GM12878 (cell line): ENCODE results near the gene PHC2. TPM values are rescaled to one million over a fixed set of nuclear protein-coding genes. Genes with fewer than 3 reads are reported as not detected.

Experiments used
- ATAC-seq: fragments of 200-7000 bp; cut with Tn5 transposase; 3 replicates; pipeline ENCODE4 v1.9.1; 2020; ENCODE audit warnings: mild to moderate bottlenecking, moderate library complexity
- BruUV-seq: library from RNA; stranded (reverse); fragments of 400-500 nt; replicated peaks from 2 replicates; lab custom pipeline; 2021; lab: Mats Ljungman, UMichigan
- CTCF ChIA-PET: fragments of 300-600 bp; sonication (Branson Sonifier 250); formaldehyde crosslinking; extraction: SDS; loops from one replicate; lab custom pipeline; 2021; ENCODE audit warnings: inconsistent platforms; lab: Yijun Ruan, JAX
- POLR2A ChIA-PET: fragments of 350-600 bp; formaldehyde crosslinking; extraction: SDS; loops from one replicate; lab custom pipeline; 2021; ENCODE audit warnings: inconsistent platforms; lab: Charles Lee
- RAD21 ChIA-PET: fragments of 300-600 bp; sonication (Branson Sonifier 250); formaldehyde crosslinking; loops from one replicate; lab custom pipeline; 2023; ENCODE audit warnings: antibody characterized with exemption; ENCODE audit not compliant: unreplicated experiment; lab: Charles Lee
- SMC1A ChIA-PET: fragments of 300-600 bp; sonication (Branson Sonifier 250); formaldehyde crosslinking; loops from one replicate; lab custom pipeline; 2023; ENCODE audit not compliant: unreplicated experiment, uncharacterized antibody; lab: Charles Lee
- DNase-seq: peaks from one replicate; pipeline ENCODE4 v3.0.0-alpha.2; 2011; ENCODE audit warnings: low read depth, low spot score
- FAIRE-seq: peaks from 3 replicates; lab custom pipeline; 2011; peaks lifted over from hg19 to GRCh38; lab: Jason Lieb, UNC
- H2AFZ ChIP-seq: 2 replicates; pipeline ENCODE4 v1.6.0; 2011; ENCODE audit warnings: low read depth, low read length, control low read depth; ENCODE audit not compliant: control insufficient read depth
- H3K27ac ChIP-seq: 2 replicates; pipeline ENCODE4 v1.5.1; 2011; ENCODE audit warnings: control low read depth; ENCODE audit not compliant: control insufficient read depth, insufficient read depth
- H3K27me3 ChIP-seq, 2 experiments: replicated peaks in 1 of 2; 2 replicates each; pipeline versions ENCODE4 v1.6.0 to v1.6.1; 2011; ENCODE audit warnings: low read length in 1 of 2; ENCODE audit not compliant: control insufficient read depth in 2 of 2, insufficient read depth in 2 of 2
- H3K36me3 ChIP-seq, 2 experiments: 2 replicates each; pipeline ENCODE4 v1.5.1; 2011; ENCODE audit warnings: low read length in 1 of 2; ENCODE audit not compliant: control insufficient read depth in 2 of 2, insufficient read depth in 2 of 2
- H3K4me1 ChIP-seq: 2 replicates; pipeline ENCODE4 v1.6.1; 2011; ENCODE audit warnings: mild to moderate bottlenecking, low read length, moderate library complexity, mixed read lengths; ENCODE audit not compliant: control insufficient read depth, insufficient read depth
- H3K4me2 ChIP-seq: 2 replicates; pipeline ENCODE4 v1.6.0; 2011; ENCODE audit warnings: control low read depth; ENCODE audit not compliant: control insufficient read depth, insufficient read depth
- H3K4me3 ChIP-seq: fragments of 200-600 bp; sonication (generic); 2 replicates; pipeline ENCODE4 v1.5.1; 2016
- H3K79me2 ChIP-seq: 2 replicates; pipeline ENCODE4 v1.6.0; 2011; ENCODE audit warnings: low read length; ENCODE audit not compliant: control insufficient read depth, insufficient read depth
- H3K9ac ChIP-seq: 2 replicates; pipeline ENCODE4 v1.8.0; 2011; ENCODE audit warnings: low read length, control low read depth, mixed read lengths; ENCODE audit not compliant: control insufficient read depth, insufficient read depth
- H3K9me3 ChIP-seq: replicated peaks from 3 replicates; pipeline ENCODE4 v1.5.1; 2011; ENCODE audit warnings: mild to moderate bottlenecking, low read length; ENCODE audit not compliant: control insufficient read depth, insufficient read depth
- H4K20me1 ChIP-seq: 2 replicates; pipeline ENCODE4 v1.6.0; 2011; ENCODE audit not compliant: control insufficient read depth, insufficient read depth
- CEBPB ChIP-seq, 2 experiments: fragments of 150-350 bp in 1 of 2; IDR thresholded peaks; 2 replicates each; pipeline ENCODE4 v1.6.1; 2012 to 2014; ENCODE audit warnings: low read depth in 2 of 2, low read length in 2 of 2, borderline replicate concordance in 1 of 2, inconsistent platforms in 1 of 2
- CHD2 ChIP-seq: IDR thresholded peaks from 2 replicates; pipeline ENCODE4 v1.6.1; 2011; ENCODE audit warnings: low read depth, low read length, improper control_type of control experiment, borderline replicate concordance
- IKZF1 ChIP-seq: fragments of 450-650 bp; conservative IDR thresholded peaks from 2 replicates; pipeline ENCODE4 v1.6.1; 2017; ENCODE audit warnings: antibody characterized with exemption, mild to moderate bottlenecking
- MEF2A ChIP-seq: IDR thresholded peaks from 2 replicates; pipeline ENCODE4 v1.6.1; 2011; ENCODE audit warnings: low read depth, mild to moderate bottlenecking, low read length, moderate library complexity; ENCODE audit not compliant: insufficient read depth
- MTA3 ChIP-seq: IDR thresholded peaks from 2 replicates; pipeline ENCODE4 v1.6.1; 2012; ENCODE audit warnings: low read length, inconsistent platforms, borderline replicate concordance
- POLR2AphosphoS2 ChIP-seq: IDR thresholded peaks from 2 replicates; pipeline ENCODE4 v1.6.1; 2011; ENCODE audit warnings: low read depth, mild to moderate bottlenecking, low read length, improper control_type of control experiment, moderate library complexity
- SMARCA5 ChIP-seq: fragments of 450-650 bp; IDR thresholded peaks from 2 replicates; pipeline ENCODE4 v1.6.1; 2017; ENCODE audit warnings: mild to moderate bottlenecking
- SPI1 ChIP-seq: IDR thresholded peaks from 2 replicates; pipeline ENCODE4 v1.6.1; 2011; ENCODE audit warnings: low read depth, mild to moderate bottlenecking, low read length, moderate library complexity, borderline replicate concordance; ENCODE audit not compliant: insufficient read depth
- SREBF1 ChIP-seq: IDR thresholded peaks from 2 replicates; pipeline ENCODE4 v1.6.1; 2012; ENCODE audit warnings: mild to moderate bottlenecking, low read length
- TARDBP ChIP-seq: IDR thresholded peaks from 2 replicates; pipeline ENCODE4 v1.6.1; 2016; ENCODE audit warnings: borderline replicate concordance
- ZNF274 ChIP-seq: IDR thresholded peaks from one replicate; pipeline ENCODE4 v1.8.0; 2011; ENCODE audit not compliant: insufficient read length, insufficient read depth
- WGBS: methylation state at CpG from one replicate; pipeline ENCODE4 v1.1.6; 2016; ENCODE audit warnings: low lambda C conversion rate; ENCODE audit not compliant: insufficient replicate concordance, insufficient coverage; ENCODE audit errors: missing lambda C conversion rate; 5-methylcytosine and 5-hydroxymethylcytosine counted together
- in situ Hi-C: fragments of 300-500 bp; cut with MboI; formaldehyde crosslinking; loops from 9 replicates; pipeline ENCODE4 v1.14.3; 2018; ENCODE audit warnings: mixed read lengths
- intact Hi-C: fragments of 100-400 bp; cut with micrococcal nuclease; formaldehyde crosslinking; loops from one replicate; pipeline ENCODE4 v1.14.2; 2022; ENCODE audit not compliant: unreplicated experiment
- polyA plus RNA-seq, 11 experiments: library from polyadenylated mRNA; depleted of rRNA in 4 of 11; unstranded in 6 of 11; stranded (reverse) in 5 of 11; fragments of >200 nt; fragmentation: Nextera tagmentation in 4 of 11; fragmentation: Illumina TruSeq in 1 of 11; extraction: Ambion mirVana in 4 of 11; extraction: Trizol in 1 of 11; gene quantifications; 1 replicate in 1 of 11; 2 replicates in 10 of 11; pipeline versions ENCODE4 v1.2.1 to v1.2.3, GENCODE V29; 2011 to 2016; ENCODE audit warnings: inconsistent platforms in 2 of 11, missing spikeins in 2 of 11, low read depth in 1 of 11
- total RNA-seq, 4 experiments: library from RNA; depleted of rRNA in 3 of 4; stranded (reverse); fragments of >200 nt in 3 of 4; fragmentation: Illumina TruSeq in 1 of 4; extraction: Trizol in 1 of 4; gene quantifications; 2 replicates each; pipeline versions ENCODE4 v1.2.1 to v1.2.3, GENCODE V29; 2013 to 2021
- TF ChIP-seq, protein P1 (sequence below): IDR thresholded peaks from 2 replicates; pipeline ENCODE4 v1.6.1; 2012; ENCODE audit warnings: low read depth, low read length, improper control_type of control experiment

The PHC2 gene
- total and polyA plus RNA-seq, 10 of the 15 experiments (the other 5 are each of a cell fraction or from before 2014, with no cell fraction given): 2.0 to 35.9 (median 16.4) TPM

GRCh38 chr1:33332357-33332789 is 98.5 kb downstream of the PHC2 start:
- H3K79me2 ChIP-seq: peaks cover 7% of the 10 kb centered on the region
- no TSS peak for BruUV-seq
- intact Hi-C loops: no loop called here

GRCh38 chr1:33331444-33332356 is 99.2 kb downstream of the PHC2 start:
- TF ChIP-seq MTA3: no peak
- TF ChIP-seq TARDBP: no peak
- TF ChIP-seq CEBPB (IDR thresholded peaks at IDR 0.05; ENCODE audit: borderline replicate concordance in 1 of 2, low read depth in 2 of 2, low read length in 2 of 2): no peak
- TF ChIP-seq, protein P1, sequence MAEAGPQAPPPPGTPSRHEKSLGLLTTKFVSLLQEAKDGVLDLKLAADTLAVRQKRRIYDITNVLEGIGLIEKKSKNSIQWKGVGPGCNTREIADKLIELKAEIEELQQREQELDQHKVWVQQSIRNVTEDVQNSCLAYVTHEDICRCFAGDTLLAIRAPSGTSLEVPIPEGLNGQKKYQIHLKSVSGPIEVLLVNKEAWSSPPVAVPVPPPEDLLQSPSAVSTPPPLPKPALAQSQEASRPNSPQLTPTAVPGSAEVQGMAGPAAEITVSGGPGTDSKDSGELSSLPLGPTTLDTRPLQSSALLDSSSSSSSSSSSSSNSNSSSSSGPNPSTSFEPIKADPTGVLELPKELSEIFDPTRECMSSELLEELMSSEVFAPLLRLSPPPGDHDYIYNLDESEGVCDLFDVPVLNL: no peak
- TF ChIP-seq CHD2: no peak
- TF ChIP-seq IKZF1: no peak
- no peak for TF ChIP-seq ZNF274
- DNase-seq (no peak), ATAC-seq (no peak), FAIRE-seq (no peak)
- H3K4me1 ChIP-seq: no peaks in the 10 kb centered on the region
- in situ Hi-C loops: no loop called here
- intact Hi-C loops: no loop called here
- ChIA-PET CTCF (no interaction called here), RAD21 (no interaction called here), SMC1A (interaction anchor here (2.1 kb wide), 1 partner anchor 7 kb away, joined by 6 read pairs; no protein-coding TSS in a partner anchor), POLR2A (no interaction called here)
- no peak overlapping the region for H3K27ac ChIP-seq
- H3K27me3 ChIP-seq: no peaks in the 10 kb centered on the region
- no peak overlapping the region for H2AFZ ChIP-seq
- peaks cover 4% of the 10 kb centered on the region; the same call in 1 of the 2 replicates for H3K79me2 ChIP-seq
- 84% methylated on average over 10 of the region's 10 CpGs for WGBS
- no peak overlapping the region for H3K9ac ChIP-seq
- no TSS peak for BruUV-seq
- no peaks in the 10 kb centered on the region for H4K20me1 ChIP-seq
- H3K4me3 ChIP-seq: no peak overlapping the region
- no peak overlapping the region for H3K4me2 ChIP-seq
- no peaks in the 10 kb centered on the region for H3K9me3 ChIP-seq
- H3K36me3 ChIP-seq: peaks cover 21 to 24% of the 10 kb centered on the region in 2 experiments

More at GRCh38 chr1:33332357-33332789, 98.5 kb downstream of the PHC2 start:
- in situ Hi-C loops: no loop called here
- DNase-seq (no peak), ATAC-seq (no peak), FAIRE-seq (no peak)
- TF ChIP-seq SPI1: no peak
- TF ChIP-seq POLR2AphosphoS2: no peak
- no peak for TF ChIP-seq SMARCA5
- TF ChIP-seq, protein P1: no peak
- no peak for TF ChIP-seq SREBF1
- no peak for TF ChIP-seq MEF2A
- POLR2A ChIA-PET: no interaction called here
- H3K4me3 ChIP-seq: no peak overlapping the region
- no peaks in the 10 kb centered on the region for H3K9me3 ChIP-seq
- CTCF ChIA-PET: no interaction called here
- H3K27me3 ChIP-seq: no peaks in the 10 kb centered on the region
- H3K4me1 ChIP-seq: no peaks in the 10 kb centered on the region
- peaks cover 15 to 22% of the 10 kb centered on the region in 2 experiments for H3K36me3 ChIP-seq
- no peak overlapping the region for H3K9ac ChIP-seq
- H3K27ac ChIP-seq: no peak overlapping the region
- SMC1A ChIA-PET: no interaction called here
- no peaks in the 10 kb centered on the region for H4K20me1 ChIP-seq
- RAD21 ChIA-PET: no interaction called here
- H3K4me2 ChIP-seq: no peak overlapping the region
- no peak overlapping the region for H2AFZ ChIP-seq
- 92% methylated on average over 10 of the region's 10 CpGs for WGBS
